ENCODE results near the gene TMEM79.
A peak's percentile ranks its signal among the peaks of the same experiment; 100 is the strongest.
"Not testable (repeated sequence)": the region's sequence is repeated elsewhere in the genome, so short reads cannot be mapped to it uniquely, and the experiment has no call there.

Gene TMEM79

GRCh38 chr1:156310962-156311361, 26.8 kb downstream of the TMEM79 start:
- no peak for DNase-seq

GRCh38 chr1:156316909-156317308, 32.8 kb downstream of the TMEM79 start:
- no peak for DNase-seq

GRCh38 chr1:156319664-156320063, 35.5 kb downstream of the TMEM79 start:
- peak; percentile 50 for DNase-seq

GRCh38 chr1:156320560-156320959, 36.4 kb downstream of the TMEM79 start:
- DNase-seq, result no peak

- not testable (repeated sequence) for DNase-seq
Measured at GRCh38 chr1:156323179-156323578, 39.1 kb downstream of the TMEM79 start.

GRCh38 chr1:156336242-156336641, 52.1 kb downstream of the TMEM79 start:
- no peak for DNase-seq

- DNase-seq, result no peak
Measured at GRCh38 chr1:156337052-156337887, 53.1 kb downstream of the TMEM79 start.

GRCh38 chr1:156337888-156338179, 53.7 kb downstream of the TMEM79 start:
- DNase-seq, result peak; percentile 81

- peak; percentile 100 for DNase-seq
Measured at GRCh38 chr1:156338180-156338976, 54.3 kb downstream of the TMEM79 start, which contains the start of the genes CCT3 and TSACC. CCT3 (minus strand) TSS chr1:156338292; CDS start chr1:156338184, 108 bp downstream. TSACC (plus strand) TSS chr1:156338526; CDS start chr1:156339758, 1,232 bp downstream.

All from NCI-H345 (cell line).